SK-N-SH treated with all-trans-retinoic acid at 6 μM for 48 hours (cell line): Measurements from ENCODE around the gene ABHD5.

Experiments
- ATAC-seq: fragments of 200-7000 bp; cut with Tn5 transposase; 3 replicates; pipeline ENCODE4 v1.9.1; 2020; ENCODE audit warnings: mild to moderate bottlenecking, moderate library complexity
- ARNTL ChIP-seq: fragments of 450-650 bp; formaldehyde crosslinking; IDR thresholded peaks from 2 replicates; pipeline ENCODE4 v1.5.0; 2020; ENCODE audit warnings: low read depth, mild to moderate bottlenecking, moderate library complexity, borderline replicate concordance
- BACH2 ChIP-seq: fragments of 250-450 bp; sonication (Bioruptor Pico); IDR thresholded peaks from 2 replicates; pipeline ENCODE4 v1.9.0; 2021; ENCODE audit warnings: mild to moderate bottlenecking, borderline replicate concordance
- CSDC2 ChIP-seq: fragments of 250-450 bp; sonication (Bioruptor Pico); IDR thresholded peaks from 2 replicates; pipeline ENCODE4 v1.5.0; 2020; ENCODE audit warnings: mild to moderate bottlenecking, moderate library complexity
- ESRRG ChIP-seq: fragments of 250-450 bp; sonication (Bioruptor Pico); IDR thresholded peaks from 2 replicates; pipeline ENCODE4 v1.6.1; 2021; ENCODE audit warnings: mild to moderate bottlenecking
- GLIS3 ChIP-seq: fragments of 250-450 bp; sonication (Bioruptor Pico); IDR thresholded peaks from 2 replicates; pipeline ENCODE4 v1.5.0; 2020; ENCODE audit warnings: mild to moderate bottlenecking, moderate library complexity
- ISL1 ChIP-seq: fragments of 250-450 bp; sonication (Bioruptor Pico); IDR thresholded peaks from 2 replicates; pipeline ENCODE4 v2.1.2; 2022; ENCODE audit warnings: mild to moderate bottlenecking, moderate library complexity
- PPARA ChIP-seq: fragments of 250-450 bp; sonication (Bioruptor Pico); IDR thresholded peaks from 2 replicates; pipeline ENCODE4 v1.5.0; 2020; ENCODE audit warnings: mild to moderate bottlenecking, borderline replicate concordance
- RARB ChIP-seq: fragments of 250-450 bp; sonication (Bioruptor Pico); IDR thresholded peaks from 2 replicates; pipeline ENCODE4 v1.8.0; 2021; ENCODE audit warnings: mild to moderate bottlenecking, moderate library complexity
- SNAI2 ChIP-seq: fragments of 250-450 bp; sonication (Bioruptor Pico); IDR thresholded peaks from 2 replicates; pipeline ENCODE4 v1.5.0; 2020; ENCODE audit warnings: mild to moderate bottlenecking, moderate library complexity
- TOX ChIP-seq: fragments of 250-450 bp; sonication (Bioruptor Pico); IDR thresholded peaks from 2 replicates; pipeline ENCODE4 v1.8.0; 2021; ENCODE audit warnings: mild to moderate bottlenecking, moderate library complexity, borderline replicate concordance
- TSHZ2 ChIP-seq: fragments of 250-450 bp; sonication (Bioruptor Pico); IDR thresholded peaks from 2 replicates; pipeline ENCODE4 v1.5.0; 2020; ENCODE audit warnings: mild to moderate bottlenecking, moderate library complexity
- ZC3H10 ChIP-seq: fragments of 250-450 bp; sonication (Bioruptor Pico); IDR thresholded peaks from 2 replicates; pipeline ENCODE4 v1.5.1; 2021; ENCODE audit warnings: mild to moderate bottlenecking, moderate library complexity
- ZFP3 ChIP-seq: fragments of 250-450 bp; sonication (Bioruptor Pico); IDR thresholded peaks from 2 replicates; pipeline ENCODE4 v1.5.0; 2020; ENCODE audit warnings: mild to moderate bottlenecking, moderate library complexity
- ZFP30 ChIP-seq: fragments of 450-650 bp; formaldehyde crosslinking; IDR thresholded peaks from 2 replicates; pipeline ENCODE4 v1.5.0; 2022; ENCODE audit warnings: mild to moderate bottlenecking, moderate library complexity
- ZNF565 ChIP-seq: fragments of 450-650 bp; formaldehyde crosslinking; conservative IDR thresholded peaks from 2 replicates; pipeline ENCODE4 v1.5.0; 2020; ENCODE audit warnings: low read depth, mild to moderate bottlenecking, moderate library complexity
- ZNF70 ChIP-seq: fragments of 450-650 bp; formaldehyde crosslinking; IDR thresholded peaks from 2 replicates; pipeline ENCODE4 v1.5.0; 2020; ENCODE audit warnings: mild to moderate bottlenecking, moderate library complexity
- ZNF8 ChIP-seq: fragments of 450-650 bp; formaldehyde crosslinking; IDR thresholded peaks from 2 replicates; pipeline ENCODE4 v1.5.0; 2020; ENCODE audit warnings: mild to moderate bottlenecking, moderate library complexity
- TF ChIP-seq, protein P1 (sequence below): fragments of 250-450 bp; sonication (Bioruptor Pico); IDR thresholded peaks from 2 replicates; pipeline ENCODE4 v1.8.0; 2021; ENCODE audit warnings: low read depth, mild to moderate bottlenecking, moderate library complexity, borderline replicate concordance
- TF ChIP-seq, protein P2 (sequence below): fragments of 250-450 bp; sonication (Bioruptor Pico); IDR thresholded peaks from 2 replicates; pipeline ENCODE4 v1.8.0; 2020; ENCODE audit warnings: mild to moderate bottlenecking, moderate library complexity, borderline replicate concordance
- TF ChIP-seq, protein P3 (sequence below): fragments of 250-450 bp; sonication (Bioruptor Pico); IDR thresholded peaks from 2 replicates; pipeline ENCODE4 v1.5.1; 2021; ENCODE audit warnings: mild to moderate bottlenecking, moderate library complexity
- TF ChIP-seq, protein P4 (sequence below): fragments of 250-450 bp; sonication (Bioruptor Pico); IDR thresholded peaks from 2 replicates; pipeline ENCODE4 v1.5.1; 2020; ENCODE audit warnings: low read depth, mild to moderate bottlenecking, moderate library complexity

Gene ABHD5

DNA sequence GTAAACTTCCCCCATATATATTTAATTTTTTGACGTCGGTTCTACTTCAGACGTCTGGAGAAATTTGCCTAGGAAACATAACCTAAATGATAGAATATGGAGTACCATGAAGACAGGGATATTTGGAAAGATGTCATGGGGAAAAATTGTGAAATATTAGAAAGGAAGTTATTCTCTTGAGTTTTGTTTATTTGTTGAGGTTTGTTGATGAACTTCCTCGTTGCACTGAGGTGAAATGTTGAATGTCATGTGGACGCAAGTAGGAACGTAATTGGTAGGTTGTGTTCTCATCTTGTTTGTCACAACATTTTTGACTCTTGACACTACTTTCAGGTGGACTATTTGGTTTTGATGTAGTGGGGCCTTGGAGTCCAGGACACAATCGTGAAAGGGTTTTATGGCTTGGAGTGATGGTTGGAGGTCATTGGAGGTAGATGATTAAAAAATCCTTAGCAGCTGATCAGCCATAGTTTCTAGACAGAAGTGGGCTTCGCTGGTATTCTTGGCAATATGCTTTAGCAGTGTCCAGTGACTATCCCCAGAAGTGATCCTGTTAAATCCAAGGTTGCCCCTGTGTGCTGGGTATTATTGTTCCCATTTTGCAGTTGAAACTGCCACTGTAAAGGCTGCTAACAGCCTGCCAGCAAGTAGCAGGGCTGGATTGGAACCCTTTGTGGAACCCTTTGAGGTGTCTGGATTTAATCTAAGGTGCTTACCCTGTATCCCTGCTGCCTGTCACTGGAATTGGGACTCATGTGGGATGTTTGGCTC is 1.5 kb downstream of the ABHD5 start:
- no peak for TF ChIP-seq ARNTL
- TF ChIP-seq SNAI2 (CRISPR knock-in tag) = no peak
- ATAC-seq = no peak

GRCh38 chr3:43692971-43693370 is 2.2 kb downstream of the ABHD5 start:
- no peak for ATAC-seq
- TF ChIP-seq ZNF565 (CRISPR knock-in tag) (no peak), ISL1 (CRISPR knock-in tag) (no peak), GLIS3 (CRISPR knock-in tag) (no peak), ZNF8 (CRISPR knock-in tag) (no peak), ZC3H10 (CRISPR knock-in tag) (no peak), ZFP3 (CRISPR knock-in tag) (no peak), PPARA (CRISPR knock-in tag) (no peak), ZFP30 (CRISPR knock-in tag) (no peak), ESRRG (CRISPR knock-in tag) (no peak), RARB (CRISPR knock-in tag) (no peak), CSDC2 (CRISPR knock-in tag) (no peak)
- TF ChIP-seq, protein P1, sequence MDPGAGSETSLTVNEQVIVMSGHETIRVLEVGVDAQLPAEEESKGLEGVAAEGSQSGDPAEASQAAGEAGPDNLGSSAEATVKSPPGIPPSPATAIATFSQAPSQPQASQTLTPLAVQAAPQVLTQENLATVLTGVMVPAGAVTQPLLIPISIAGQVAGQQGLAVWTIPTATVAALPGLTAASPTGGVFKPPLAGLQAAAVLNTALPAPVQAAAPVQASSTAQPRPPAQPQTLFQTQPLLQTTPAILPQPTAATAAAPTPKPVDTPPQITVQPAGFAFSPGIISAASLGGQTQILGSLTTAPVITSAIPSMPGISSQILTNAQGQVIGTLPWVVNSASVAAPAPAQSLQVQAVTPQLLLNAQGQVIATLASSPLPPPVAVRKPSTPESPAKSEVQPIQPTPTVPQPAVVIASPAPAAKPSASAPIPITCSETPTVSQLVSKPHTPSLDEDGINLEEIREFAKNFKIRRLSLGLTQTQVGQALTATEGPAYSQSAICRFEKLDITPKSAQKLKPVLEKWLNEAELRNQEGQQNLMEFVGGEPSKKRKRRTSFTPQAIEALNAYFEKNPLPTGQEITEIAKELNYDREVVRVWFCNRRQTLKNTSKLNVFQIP (CRISPR knock-in tag) = no peak
- TF ChIP-seq, protein P2, sequence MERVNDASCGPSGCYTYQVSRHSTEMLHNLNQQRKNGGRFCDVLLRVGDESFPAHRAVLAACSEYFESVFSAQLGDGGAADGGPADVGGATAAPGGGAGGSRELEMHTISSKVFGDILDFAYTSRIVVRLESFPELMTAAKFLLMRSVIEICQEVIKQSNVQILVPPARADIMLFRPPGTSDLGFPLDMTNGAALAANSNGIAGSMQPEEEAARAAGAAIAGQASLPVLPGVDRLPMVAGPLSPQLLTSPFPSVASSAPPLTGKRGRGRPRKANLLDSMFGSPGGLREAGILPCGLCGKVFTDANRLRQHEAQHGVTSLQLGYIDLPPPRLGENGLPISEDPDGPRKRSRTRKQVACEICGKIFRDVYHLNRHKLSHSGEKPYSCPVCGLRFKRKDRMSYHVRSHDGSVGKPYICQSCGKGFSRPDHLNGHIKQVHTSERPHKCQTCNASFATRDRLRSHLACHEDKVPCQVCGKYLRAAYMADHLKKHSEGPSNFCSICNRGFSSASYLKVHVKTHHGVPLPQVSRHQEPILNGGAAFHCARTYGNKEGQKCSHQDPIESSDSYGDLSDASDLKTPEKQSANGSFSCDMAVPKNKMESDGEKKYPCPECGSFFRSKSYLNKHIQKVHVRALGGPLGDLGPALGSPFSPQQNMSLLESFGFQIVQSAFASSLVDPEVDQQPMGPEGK (CRISPR knock-in tag) = no peak
- TF ChIP-seq, protein P3, sequence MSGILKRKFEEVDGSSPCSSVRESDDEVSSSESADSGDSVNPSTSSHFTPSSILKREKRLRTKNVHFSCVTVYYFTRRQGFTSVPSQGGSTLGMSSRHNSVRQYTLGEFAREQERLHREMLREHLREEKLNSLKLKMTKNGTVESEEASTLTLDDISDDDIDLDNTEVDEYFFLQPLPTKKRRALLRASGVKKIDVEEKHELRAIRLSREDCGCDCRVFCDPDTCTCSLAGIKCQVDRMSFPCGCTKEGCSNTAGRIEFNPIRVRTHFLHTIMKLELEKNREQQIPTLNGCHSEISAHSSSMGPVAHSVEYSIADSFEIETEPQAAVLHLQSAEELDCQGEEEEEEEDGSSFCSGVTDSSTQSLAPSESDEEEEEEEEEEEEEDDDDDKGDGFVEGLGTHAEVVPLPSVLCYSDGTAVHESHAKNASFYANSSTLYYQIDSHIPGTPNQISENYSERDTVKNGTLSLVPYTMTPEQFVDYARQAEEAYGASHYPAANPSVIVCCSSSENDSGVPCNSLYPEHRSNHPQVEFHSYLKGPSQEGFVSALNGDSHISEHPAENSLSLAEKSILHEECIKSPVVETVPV = no peak
- TF ChIP-seq, protein P4, sequence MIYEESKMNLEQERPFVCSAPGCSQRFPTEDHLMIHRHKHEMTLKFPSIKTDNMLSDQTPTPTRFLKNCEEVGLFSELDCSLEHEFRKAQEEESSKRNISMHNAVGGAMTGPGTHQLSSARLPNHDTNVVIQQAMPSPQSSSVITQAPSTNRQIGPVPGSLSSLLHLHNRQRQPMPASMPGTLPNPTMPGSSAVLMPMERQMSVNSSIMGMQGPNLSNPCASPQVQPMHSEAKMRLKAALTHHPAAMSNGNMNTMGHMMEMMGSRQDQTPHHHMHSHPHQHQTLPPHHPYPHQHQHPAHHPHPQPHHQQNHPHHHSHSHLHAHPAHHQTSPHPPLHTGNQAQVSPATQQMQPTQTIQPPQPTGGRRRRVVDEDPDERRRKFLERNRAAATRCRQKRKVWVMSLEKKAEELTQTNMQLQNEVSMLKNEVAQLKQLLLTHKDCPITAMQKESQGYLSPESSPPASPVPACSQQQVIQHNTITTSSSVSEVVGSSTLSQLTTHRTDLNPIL (CRISPR knock-in tag) = no peak

GRCh38 chr3:43693594-43693993 is 2.9 kb downstream of the ABHD5 start:
- TF ChIP-seq ZNF8 (CRISPR knock-in tag) (no peak), ZNF70 (CRISPR knock-in tag) (no peak), BACH2 (no peak), TOX (CRISPR knock-in tag) (no peak), CSDC2 (CRISPR knock-in tag) (no peak), TSHZ2 (no peak), ZNF565 (CRISPR knock-in tag) (no peak), GLIS3 (CRISPR knock-in tag) (no peak)
- TF ChIP-seq, protein P1 (CRISPR knock-in tag) = no peak
- no peak for ATAC-seq
